H54 (cell line): Measurements from ENCODE around the gene LRRC41.
A peak's percentile ranks its signal among the peaks of the same experiment; 100 is the strongest.
"Not testable (repeated sequence)": the region's sequence is repeated elsewhere in the genome, so short reads cannot be mapped to it uniquely, and the experiment has no call there.

ENCODE experiments used
- DNase-seq: peaks from one replicate; pipeline ENCODE4 v3.0.0; 2011; ENCODE audit warnings: low spot score, mixed read lengths; ENCODE audit not compliant: insufficient read length
- FAIRE-seq: peaks from 3 replicates; lab custom pipeline; 2011; peaks lifted over from hg19 to GRCh38; lab: Jason Lieb, UNC
- POLR2A ChIP-seq: IDR thresholded peaks from 2 replicates; pipeline ENCODE4 v1.6.1; 2011; ENCODE audit warnings: low read depth, mild to moderate bottlenecking, low read length

LRRC41 gene

DNA sequence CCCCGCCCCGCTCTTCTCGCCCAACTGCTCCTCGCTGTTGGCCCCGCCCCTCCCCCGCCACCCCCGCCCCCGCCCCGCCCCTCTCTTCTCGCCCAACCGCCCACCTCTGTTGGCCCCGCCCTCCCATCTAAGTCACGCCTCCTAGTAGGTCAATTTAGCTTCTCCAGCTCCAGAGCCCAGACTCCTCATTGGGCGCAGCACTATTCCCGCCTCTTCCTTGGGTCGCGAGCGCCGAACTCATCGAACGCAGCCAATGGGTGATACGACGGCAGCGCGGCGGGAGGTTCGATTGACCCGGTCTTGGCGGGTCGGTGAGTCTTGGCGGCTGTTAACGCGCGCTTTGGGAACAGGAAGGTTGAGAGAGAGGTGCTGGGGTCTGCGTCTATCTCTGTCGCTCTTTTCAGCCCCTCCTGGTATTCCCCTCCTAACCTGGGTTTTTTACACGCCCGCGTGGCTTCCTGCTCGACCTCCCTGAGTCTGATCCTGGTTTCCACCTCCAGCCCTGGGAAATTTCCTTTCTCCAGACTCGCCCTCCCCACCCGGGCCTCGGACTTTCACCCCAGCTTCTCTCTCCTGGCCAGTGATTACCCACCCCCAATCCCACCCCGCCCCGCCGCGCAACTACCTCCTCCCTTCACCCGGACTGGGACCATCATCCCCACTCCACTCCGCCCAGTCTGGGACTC is 55.8 kb downstream of the LRRC41 start, which contains the start of gene RAD54L:
Gene RAD54L (plus strand): TSS at position 328 of the 686 bp plus-strand sequence. CDS start 643 bp downstream, outside the sequence.
- DNase-seq, result peak; percentile 96
- TF ChIP-seq POLR2A, result peak; percentile 67
- no peak for FAIRE-seq

DNA sequence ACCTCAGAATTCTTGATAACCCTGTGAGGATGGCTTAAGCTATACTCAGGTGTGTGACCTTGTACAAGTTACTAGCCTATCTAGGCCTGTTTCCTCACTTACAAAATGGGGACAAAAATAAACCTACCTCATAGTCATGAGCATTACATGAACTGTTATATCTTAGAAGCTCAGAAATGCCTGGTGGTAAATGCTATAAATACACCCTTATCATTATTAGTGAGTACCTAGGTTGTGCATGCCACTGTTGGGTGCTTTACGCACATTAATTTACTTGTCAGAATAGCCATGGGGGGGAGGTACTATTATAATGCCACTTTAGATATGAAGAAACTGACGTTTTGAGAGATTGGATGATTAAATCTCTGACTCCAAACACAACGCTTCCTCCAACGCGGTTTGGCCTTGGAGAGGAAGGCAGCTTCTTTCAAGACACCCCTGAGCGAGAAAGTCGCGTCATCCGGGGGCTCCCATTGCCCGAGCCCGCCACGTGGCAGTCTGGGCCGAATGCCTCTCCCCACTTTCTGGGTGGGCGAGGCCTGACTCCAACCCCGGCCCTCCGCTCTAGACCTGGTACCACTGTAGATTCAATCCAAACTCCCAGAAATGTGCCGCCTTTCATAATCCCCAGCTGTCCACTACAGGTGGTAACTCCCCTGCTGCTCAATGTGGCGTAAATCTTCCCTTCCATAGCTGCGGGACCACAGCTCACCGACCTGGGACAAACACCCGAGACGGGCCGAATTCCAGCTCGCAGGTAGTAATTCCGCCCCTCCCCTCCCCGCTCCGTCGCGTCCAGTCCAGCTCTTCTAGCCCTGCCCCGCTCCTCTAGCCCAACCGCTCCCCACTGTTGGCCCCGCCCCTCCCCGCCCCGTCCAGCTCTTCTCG is 56.6 kb downstream of the LRRC41 start:
- no peak for FAIRE-seq
- TF ChIP-seq POLR2A, result 0 out of 2 replicates have a peak, but pooled peaks have one; percentile 23
- peak; percentile 94 for DNase-seq

DNA sequence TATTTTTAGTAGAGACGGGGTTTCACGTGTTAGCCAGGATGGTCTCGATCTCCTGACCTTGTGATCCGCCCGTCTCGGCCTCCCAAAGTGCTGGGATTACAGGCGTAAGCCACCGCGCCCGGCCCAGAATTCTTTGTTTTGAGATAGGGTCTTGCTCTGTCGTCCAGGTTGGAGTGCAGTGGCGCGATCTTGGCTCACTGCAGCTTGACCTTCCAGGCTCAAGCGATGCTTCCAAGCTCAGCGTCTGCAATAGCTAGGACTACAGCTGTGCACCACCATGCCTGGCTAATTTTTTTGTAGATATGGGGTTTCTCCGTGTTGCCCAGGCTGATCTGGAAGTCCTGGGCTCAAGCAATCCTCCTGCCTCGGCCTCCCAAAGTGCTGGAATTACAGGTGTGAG is 57.3 kb downstream of the LRRC41 start:
- not testable (repeated sequence) for DNase-seq, FAIRE-seq

DNA sequence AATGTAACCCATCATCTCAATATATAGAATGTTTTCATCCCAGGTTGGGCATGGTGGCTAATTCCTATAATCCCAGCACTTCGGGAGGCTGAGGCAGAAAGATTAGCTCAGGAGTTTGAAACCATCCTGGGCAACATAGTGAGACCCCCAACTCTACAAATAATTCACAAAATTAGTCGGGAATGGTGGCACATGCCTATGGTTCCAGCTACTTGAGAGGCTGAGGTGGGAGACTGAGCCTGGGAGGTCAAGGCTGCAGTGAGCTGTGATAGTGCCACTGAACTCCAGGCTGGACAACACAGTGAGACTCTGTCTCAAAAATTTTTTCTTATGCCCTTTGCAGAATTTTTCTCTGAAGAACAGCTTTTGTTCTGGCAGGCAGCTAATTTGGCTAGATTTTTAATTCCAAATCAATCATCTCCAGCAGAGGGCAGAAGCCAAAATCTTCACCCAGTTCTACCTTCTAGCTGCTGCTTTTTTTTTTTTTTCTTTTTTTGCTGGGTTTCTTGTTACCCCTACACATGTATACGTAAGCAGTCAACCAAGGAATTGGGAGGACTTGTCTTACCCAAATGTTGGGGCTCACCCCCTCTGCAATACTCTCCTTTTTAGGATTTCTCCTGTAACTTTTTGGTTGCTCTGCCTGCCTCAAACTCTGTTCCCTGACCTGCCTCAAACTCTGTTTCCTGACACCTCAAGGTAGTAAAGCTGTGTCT is 58.6 kb downstream of the LRRC41 start:
- no peak for TF ChIP-seq POLR2A
- no peak for FAIRE-seq
- peak; percentile 49 for DNase-seq

DNA sequence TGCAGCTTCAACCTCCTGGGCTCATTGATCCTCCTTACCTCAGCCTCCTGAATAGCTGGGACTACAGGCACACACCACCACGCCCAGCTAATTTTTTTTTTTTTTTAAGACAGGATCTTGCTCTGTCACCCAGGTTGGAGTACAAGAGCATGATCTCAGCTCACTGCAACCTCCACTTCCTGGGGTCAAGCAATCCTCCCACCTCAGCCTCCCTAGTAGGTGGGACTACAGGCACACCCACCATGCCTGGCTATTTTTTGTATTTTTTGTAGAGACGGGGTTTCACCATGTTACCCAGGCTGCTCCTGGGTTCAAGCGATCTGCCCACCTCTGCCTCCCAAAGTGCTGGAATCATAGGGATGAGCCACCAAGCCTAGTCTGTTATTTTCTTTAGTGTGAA is 59.6 kb downstream of the LRRC41 start:
- FAIRE-seq, DNase-seq: not testable (repeated sequence)

DNA sequence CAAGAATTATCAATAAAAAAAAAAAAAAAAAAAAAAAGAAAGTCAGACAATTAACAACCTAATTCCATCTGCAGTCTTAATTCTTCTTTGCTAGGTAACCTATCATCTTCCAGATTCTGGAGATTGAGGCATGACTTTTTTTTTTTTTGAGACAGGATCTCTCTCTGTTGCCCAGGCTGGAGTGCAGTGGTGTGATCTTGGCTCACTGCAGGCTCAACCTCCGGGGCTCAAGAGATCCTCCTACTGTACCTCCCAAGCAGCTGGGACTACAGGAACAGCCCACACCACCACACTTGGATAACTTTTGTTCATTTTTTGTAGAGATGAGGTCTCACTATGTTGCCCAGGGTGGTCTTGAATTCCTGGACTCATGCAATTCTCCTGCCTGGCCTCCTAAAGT is 60.5 kb downstream of the LRRC41 start:
- DNase-seq, result no peak
- TF ChIP-seq POLR2A, result no peak
- no peak for FAIRE-seq

DNA sequence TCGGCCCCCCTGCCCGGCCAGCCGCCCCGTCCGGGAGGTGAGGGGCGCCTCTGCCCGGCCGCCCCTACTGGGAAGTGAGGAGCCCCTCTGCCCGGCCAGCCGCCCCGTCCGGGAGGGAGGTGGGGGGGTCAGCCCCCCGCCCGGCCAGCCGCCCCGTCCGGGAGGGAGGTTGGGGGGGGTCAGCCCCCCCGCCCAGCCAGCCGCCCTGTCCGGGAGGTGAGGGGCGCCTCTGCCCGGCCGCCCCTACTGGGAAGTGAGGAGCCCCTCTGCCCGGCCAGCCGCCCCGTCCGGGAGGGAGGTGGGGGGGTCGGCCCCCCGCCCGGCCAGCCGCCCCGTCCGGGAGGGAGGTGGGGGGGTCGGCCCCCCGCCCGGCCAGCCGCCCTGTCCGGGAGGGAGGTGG is 61.7 kb downstream of the LRRC41 start:
- FAIRE-seq, DNase-seq: not testable (repeated sequence)

DNA sequence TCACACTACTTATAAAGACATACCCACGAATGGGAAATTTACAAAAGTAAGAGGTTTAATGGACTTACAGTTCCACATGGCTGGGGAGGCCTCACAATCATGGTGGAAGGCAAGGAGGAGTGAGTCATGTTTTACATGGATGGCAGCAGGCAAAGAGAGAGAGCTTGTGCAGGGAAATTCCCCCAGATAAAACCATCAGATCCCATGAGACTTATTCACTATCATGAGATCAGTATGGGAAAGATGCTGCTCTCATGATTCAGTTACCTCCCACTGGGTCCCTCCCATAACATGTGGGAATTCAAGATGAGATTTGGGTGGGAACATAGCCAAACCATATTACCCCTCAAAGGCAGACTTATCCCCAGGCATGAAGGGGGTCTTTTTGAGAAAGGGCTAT is 64.6 kb downstream of the LRRC41 start:
- DNase-seq, FAIRE-seq: not testable (repeated sequence)

DNA sequence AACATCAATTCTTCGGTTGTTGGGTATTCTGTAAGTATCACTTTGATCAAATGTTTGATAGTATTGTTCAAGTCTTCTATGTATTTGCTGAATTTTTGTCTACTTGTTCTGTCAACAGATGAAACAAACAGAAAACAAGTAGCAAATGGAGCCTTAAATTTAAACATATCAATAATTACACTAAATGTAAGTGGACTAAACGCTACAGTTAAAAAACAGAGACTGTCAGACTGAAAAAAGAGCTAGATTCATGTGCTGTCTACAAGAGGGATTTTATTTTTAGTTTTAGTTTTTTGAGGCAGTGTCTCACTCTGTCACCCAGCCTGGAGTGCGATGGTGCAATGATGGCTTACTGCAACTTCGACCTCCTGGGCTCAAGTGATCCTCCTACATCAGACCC is 66.5 kb downstream of the LRRC41 start:
- FAIRE-seq (no peak), DNase-seq (no peak)
- TF ChIP-seq POLR2A, result no peak

DNA sequence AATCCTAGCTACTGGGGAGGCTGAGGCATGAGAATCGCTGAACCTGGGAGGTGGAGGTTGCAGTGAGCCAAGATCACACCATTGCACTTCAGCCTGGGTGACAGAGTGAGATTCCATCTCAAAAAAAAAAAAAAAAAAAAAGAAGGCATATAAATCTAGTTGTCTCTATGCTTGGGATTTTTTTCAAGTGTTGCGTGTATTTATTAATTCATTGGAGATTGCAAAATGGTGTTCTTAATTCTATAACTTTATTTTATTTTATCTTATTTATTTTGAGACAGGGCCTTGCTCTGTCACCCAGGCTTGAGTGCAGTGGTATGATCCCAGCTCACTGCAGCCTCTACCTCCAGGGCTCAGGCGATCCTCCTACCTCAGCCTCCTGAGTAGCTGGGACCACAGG is 72.2 kb downstream of the LRRC41 start:
- not testable (repeated sequence) for DNase-seq, FAIRE-seq
